Colonic mucosa (tissue), 4 donors: ENCODE results near the gene NRG3. TPM values are rescaled to one million over a fixed set of nuclear protein-coding genes. Genes with fewer than 3 reads are reported as not detected.
A peak's percentile ranks its signal among the peaks of the same experiment; 100 is the strongest.

Source experiments
- DNase-seq: peaks from one replicate; pipeline ENCODE4 v3.0.0-alpha.2; 2020
- H3K27ac ChIP-seq: fragments of 200-600 bp; one replicate; pipeline ENCODE4 v1.8.0; 2021
- H3K27me3 ChIP-seq: fragments of 200-600 bp; one replicate; pipeline ENCODE4 v1.8.0; 2021
- H3K36me3 ChIP-seq: fragments of 200-600 bp; one replicate; pipeline ENCODE4 v1.8.0; 2021
- H3K4me1 ChIP-seq: fragments of 200-600 bp; one replicate; pipeline ENCODE4 v1.8.0; 2021; ENCODE audit warnings: mild to moderate bottlenecking
- H3K4me3 ChIP-seq: fragments of 200-600 bp; one replicate; pipeline ENCODE4 v1.8.0; 2021
- H3K9ac ChIP-seq, 2 donors: one replicate each; pipeline ENCODE4 v1.7.0; 2013; ENCODE audit warnings: control low read depth in 2 of 2, low read depth in 2 of 2, low read length in 2 of 2
- H3K9me3 ChIP-seq: fragments of 200-600 bp; one replicate; pipeline ENCODE4 v1.8.0; 2021
- intact Hi-C: fragments of 100-400 bp; cut with DNase I; formaldehyde crosslinking; loops from one replicate; pipeline ENCODE4 v1.14.1; 2022
- total RNA-seq, 2 donors: library from RNA; stranded (reverse); fragmentation: NEBNext Ultra II Directional in 1 of 2; extraction: Animal tissue kit (Norgen Biotek cat#: 25700) in 1 of 2; gene quantifications; one replicate each; pipeline ENCODE4 v1.2.1, GENCODE V29; 2021
- TF ChIP-seq, protein P1 (sequence below): fragments of 200-600 bp; IDR thresholded peaks from one replicate; pipeline ENCODE4 v1.8.0; 2022; ENCODE audit warnings: antibody characterized with exemption, mild to moderate bottlenecking
- donor health status: healthy.
- donor health status: DM: no; HTN: no; CAD: no.
- donor health status: DM: no; HTN: no; CAD: no.

The NRG3 gene
- under 1 TPM in 1 of 2 donors, not detected in 1; 0.24 TPM for total RNA-seq

DNA sequence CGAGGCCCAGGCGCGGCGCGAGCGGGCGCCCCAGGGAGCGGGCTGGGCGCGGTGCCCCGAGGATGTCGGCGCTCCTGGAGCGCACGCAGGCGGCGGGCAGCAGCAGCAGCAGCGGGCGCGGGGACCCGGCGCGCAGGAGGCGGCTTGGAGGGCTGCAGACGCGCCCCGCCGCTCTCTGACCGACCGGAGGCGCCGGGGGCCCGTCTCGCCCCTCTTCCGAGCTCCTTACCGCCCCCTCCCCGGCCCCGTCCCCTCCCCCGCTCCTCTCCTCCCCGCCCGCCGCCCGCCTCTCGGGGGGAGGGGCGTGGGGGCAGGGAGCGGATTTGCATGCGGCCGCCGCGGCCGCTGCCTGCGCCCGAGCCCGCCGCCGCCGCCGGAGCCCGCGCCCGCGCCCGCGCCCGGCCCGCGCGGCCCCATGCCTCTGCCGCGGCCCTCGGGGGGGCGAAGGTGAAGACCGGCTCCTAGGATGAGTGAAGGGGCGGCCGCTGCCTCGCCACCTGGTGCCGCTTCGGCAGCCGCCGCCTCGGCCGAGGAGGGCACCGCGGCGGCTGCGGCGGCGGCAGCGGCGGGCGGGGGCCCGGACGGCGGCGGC lies at the start of gene NRG3:
Gene NRG3, plus strand, starts transcription at position 320 of the 592 bp plus-strand sequence.
- intact Hi-C loops: no loop called here
- Histone ChIP-seq H3K9ac (no peak within 1 kb of the TSS), H3K36me3 (no peaks in the 10 kb centered on the region), H3K27ac (no peak within 1 kb of the TSS), H3K9me3 (no peaks in the 10 kb centered on the region), H3K4me3 (peak within 1 kb of the TSS; percentile 13), H3K4me1 (no peaks in the 10 kb centered on the region), H3K27me3 (peaks cover 33% of the 10 kb centered on the region)
- TF ChIP-seq, protein P1, sequence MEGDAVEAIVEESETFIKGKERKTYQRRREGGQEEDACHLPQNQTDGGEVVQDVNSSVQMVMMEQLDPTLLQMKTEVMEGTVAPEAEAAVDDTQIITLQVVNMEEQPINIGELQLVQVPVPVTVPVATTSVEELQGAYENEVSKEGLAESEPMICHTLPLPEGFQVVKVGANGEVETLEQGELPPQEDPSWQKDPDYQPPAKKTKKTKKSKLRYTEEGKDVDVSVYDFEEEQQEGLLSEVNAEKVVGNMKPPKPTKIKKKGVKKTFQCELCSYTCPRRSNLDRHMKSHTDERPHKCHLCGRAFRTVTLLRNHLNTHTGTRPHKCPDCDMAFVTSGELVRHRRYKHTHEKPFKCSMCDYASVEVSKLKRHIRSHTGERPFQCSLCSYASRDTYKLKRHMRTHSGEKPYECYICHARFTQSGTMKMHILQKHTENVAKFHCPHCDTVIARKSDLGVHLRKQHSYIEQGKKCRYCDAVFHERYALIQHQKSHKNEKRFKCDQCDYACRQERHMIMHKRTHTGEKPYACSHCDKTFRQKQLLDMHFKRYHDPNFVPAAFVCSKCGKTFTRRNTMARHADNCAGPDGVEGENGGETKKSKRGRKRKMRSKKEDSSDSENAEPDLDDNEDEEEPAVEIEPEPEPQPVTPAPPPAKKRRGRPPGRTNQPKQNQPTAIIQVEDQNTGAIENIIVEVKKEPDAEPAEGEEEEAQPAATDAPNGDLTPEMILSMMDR: no peak
- DNase-seq: no peak

DNA sequence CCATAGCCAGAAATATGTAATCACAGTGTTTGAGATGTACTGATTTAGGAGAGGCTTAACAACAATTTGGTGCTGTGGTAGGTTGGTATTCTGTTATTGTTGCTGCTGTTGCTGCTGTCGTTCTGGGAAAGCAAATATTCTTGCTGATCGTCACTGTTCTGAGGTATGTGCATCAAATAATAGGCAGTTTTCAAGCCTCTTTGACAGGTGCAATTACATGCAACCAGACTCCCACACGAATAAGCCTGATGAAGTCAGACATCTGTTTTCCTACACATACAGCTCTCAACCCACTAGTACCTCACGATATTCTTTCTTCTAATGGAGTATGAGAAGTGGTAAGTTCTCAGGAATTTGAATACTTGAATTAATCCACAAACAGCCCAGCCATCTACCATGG lies 46.7 kb upstream of the NRG3 start:
- intact Hi-C loops: no loop called here

GRCh38 chr10:81831060-81831459 lies 43.9 kb upstream of the NRG3 start:
- DNase-seq: no peak
- H3K27ac ChIP-seq: no peak overlapping the region
- no peaks in the 10 kb centered on the region for H3K36me3 ChIP-seq
- H3K9ac ChIP-seq: no peak overlapping the region
- H3K4me1 ChIP-seq: no peaks in the 10 kb centered on the region
- no peaks in the 10 kb centered on the region for H3K27me3 ChIP-seq
- H3K4me3 ChIP-seq: no peak overlapping the region
- intact Hi-C loops: no loop called here
- no peaks in the 10 kb centered on the region for H3K9me3 ChIP-seq
- TF ChIP-seq, protein P1: no peak

More for the DNA sequence above, 46.7 kb upstream of the NRG3 start:
- Histone ChIP-seq H3K27me3 (no peaks in the 10 kb centered on the region), H3K27ac (no peak overlapping the region), H3K9me3 (no peaks in the 10 kb centered on the region), H3K4me3 (no peak overlapping the region), H3K4me1 (no peaks in the 10 kb centered on the region), H3K9ac (no peak overlapping the region), H3K36me3 (no peaks in the 10 kb centered on the region)
- TF ChIP-seq, protein P1: no peak
- DNase-seq: no peak

- Histone ChIP-seq H3K27me3 (no peaks in the 10 kb centered on the region), H3K4me3 (no peak overlapping the region), H3K27ac (no peak overlapping the region), H3K9me3 (no peaks in the 10 kb centered on the region), H3K9ac (no peak overlapping the region), H3K4me1 (no peaks in the 10 kb centered on the region), H3K36me3 (no peaks in the 10 kb centered on the region)
- intact Hi-C loops: no loop called here
- DNase-seq: no peak
- TF ChIP-seq, protein P1: no peak
Measured at GRCh38 chr10:81838950-81839349, 36.0 kb upstream of the NRG3 start.

DNA sequence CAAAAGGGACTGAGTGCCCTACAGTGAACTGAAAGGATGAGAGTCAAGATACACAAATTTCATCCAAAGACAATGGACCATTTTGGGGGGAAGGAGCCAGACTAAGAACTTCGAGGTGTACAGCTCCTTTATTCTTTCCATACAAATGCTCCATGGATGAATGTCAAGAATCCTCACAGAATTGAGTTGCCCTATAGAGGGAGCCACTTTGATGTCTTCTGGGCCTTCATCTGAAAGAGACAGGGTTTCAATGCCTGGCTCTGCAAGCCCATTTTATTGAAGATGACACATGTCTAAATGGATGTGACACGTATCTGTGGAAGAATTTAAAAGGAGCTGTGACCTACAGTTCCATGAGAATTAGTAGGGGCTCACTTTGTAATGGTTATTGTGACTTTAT lies 32.0 kb upstream of the NRG3 start:
- intact Hi-C loops: no loop called here
- Histone ChIP-seq H3K4me1 (no peaks in the 10 kb centered on the region), H3K4me3 (no peak overlapping the region), H3K9me3 (no peaks in the 10 kb centered on the region), H3K36me3 (no peaks in the 10 kb centered on the region), H3K27me3 (no peaks in the 10 kb centered on the region), H3K27ac (no peak overlapping the region), H3K9ac (no peak overlapping the region)
- TF ChIP-seq, protein P1: no peak
- no peak for DNase-seq
